GM10847 (cell line): ENCODE results near the gene TBATA.
A peak's percentile ranks its signal among the peaks of the same experiment; 100 is the strongest.

ENCODE experiments used
- POLR2A ChIP-seq: IDR thresholded peaks from 2 replicates; pipeline ENCODE4 v1.6.1; 2011; ENCODE audit not compliant: insufficient read length; ENCODE audit errors: extremely low read depth

Gene TBATA

GRCh38 chr10:70785190-70785589 lies at the start of gene TBATA:
TBATA (minus strand) TSS chr10:70785377; CDS start chr10:70783379, 1,998 bp downstream.
- no peak for TF ChIP-seq POLR2A

DNA sequence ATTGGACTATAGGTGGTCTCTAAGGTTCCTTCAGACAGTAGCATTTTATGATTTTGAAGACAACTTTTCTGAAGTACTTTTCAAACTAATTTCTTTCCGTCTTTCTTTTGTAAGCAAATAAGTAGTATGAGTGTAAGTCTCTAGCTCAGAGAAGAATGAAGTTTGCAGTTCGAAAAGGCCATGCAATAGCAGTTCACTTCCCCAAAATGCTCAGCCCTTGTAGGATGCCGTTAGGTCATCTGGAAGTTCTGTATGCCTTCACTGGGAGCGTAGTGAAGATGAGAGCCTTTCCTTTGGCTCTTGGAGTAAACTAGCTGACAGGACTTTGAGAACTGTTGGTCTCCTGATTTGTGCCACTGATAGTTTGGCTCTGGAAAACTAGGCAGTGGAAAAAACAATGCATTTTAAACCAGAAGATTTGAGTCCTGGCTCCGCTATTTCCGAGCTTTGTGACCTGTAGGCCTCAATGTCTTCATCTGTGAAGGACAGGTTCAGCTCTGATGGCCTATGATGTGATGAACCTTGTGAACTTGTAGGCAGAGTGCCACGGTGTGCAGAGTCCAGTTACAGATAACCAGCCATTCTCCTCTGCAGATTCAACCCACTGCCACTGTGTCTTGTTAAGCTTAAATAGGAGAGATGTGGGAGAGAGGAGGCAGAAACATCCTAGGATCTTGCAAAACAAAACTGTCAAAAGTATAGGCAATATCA lies 49.4 kb upstream of the TBATA start:
- no peak for TF ChIP-seq POLR2A

DNA sequence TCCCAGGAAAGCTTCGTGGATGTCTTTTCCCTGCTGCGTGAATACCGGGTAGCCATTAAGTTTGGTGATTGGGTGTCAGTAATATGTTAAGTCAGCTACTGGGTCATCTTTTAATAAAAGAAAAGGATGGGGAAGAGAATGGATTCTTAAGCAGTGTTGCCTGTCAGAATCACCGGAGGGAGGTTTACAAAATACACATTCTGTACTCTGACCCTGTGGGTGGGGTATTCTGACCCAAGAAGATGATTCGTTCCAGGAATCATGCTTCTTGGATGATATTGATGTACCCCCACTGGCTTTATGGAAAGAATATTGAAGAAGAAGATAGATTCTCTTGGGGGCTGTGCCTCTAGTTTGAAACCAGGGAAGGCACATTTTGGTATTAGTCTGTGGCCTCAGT lies 48.8 kb upstream of the TBATA start:
- TF ChIP-seq POLR2A, result no peak

- no peak for TF ChIP-seq POLR2A
These were observed 48.4 kb upstream of the TBATA start for GRCh38 chr10:70833601-70834000.

- TF ChIP-seq POLR2A, result no peak
These were observed 47.8 kb upstream of the TBATA start for GRCh38 chr10:70832852-70833528.

GRCh38 chr10:70832221-70832620 lies 47.0 kb upstream of the TBATA start:
- no peak for TF ChIP-seq POLR2A

- no peak for TF ChIP-seq POLR2A
These were observed 45.0 kb upstream of the TBATA start for GRCh38 chr10:70830164-70830563.

GRCh38 chr10:70829543-70829942 lies 44.4 kb upstream of the TBATA start:
- no peak for TF ChIP-seq POLR2A

DNA sequence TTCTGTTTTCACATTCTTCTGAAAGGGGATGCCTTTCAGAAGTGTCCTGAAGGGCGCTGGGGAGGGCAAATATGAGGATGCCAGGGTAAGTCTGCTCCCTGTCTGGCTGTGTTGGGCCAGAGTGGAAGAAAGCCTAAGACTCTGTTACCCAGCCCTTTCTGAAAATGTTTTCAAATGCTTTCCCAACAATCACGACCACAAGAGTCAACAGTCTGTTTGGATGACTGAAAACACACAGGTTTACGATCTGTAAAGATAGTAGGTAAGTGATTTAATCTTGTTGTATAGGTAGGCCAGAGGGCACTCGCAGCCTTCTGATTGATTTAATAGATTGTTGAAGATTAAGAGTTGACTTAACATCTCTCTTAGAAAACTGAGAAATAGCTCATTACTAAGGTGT lies 43.7 kb upstream of the TBATA start:
- TF ChIP-seq POLR2A, result no peak

GRCh38 chr10:70827086-70827757 lies 42.0 kb upstream of the TBATA start:
- no peak for TF ChIP-seq POLR2A

DNA sequence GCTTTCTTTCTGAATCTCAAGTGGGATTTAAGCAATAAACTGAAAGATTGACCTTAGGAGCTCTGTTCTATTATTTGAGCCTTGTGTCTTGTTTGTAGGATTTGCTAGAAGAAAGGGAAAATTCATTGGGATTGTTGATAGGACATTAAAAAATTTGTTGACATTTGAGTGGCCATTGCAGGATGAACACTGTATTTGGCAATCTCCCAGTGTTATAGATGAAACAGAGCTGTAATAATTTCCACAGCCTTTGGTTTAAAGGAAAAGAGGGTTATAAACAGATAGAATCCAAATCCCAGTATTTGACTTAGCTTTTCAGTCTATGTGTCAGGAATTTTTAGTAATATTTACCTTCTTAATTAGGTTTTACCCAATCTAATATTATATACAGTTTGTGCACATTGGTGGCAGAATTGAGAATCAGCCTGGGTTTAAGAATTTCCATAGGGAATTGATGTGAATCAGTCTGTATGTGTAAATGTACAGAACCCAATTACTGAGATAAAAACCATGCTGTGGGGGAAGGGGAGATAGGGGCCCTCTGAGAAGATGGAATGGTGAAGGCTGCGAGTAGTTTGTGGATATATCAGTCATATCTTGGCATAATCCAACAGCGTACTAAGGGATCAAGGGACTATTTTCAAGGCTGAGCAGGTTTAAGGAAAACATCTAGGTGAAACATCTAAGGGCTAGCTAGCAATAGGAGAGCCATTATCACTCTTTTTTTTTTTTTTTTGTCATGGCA lies 37.1 kb upstream of the TBATA start:
- no peak for TF ChIP-seq POLR2A

GRCh38 chr10:70820976-70821750 lies 36.0 kb upstream of the TBATA start:
- TF ChIP-seq POLR2A, result no peak

GRCh38 chr10:70816220-70816894 lies 31.2 kb upstream of the TBATA start:
- no peak for TF ChIP-seq POLR2A

DNA sequence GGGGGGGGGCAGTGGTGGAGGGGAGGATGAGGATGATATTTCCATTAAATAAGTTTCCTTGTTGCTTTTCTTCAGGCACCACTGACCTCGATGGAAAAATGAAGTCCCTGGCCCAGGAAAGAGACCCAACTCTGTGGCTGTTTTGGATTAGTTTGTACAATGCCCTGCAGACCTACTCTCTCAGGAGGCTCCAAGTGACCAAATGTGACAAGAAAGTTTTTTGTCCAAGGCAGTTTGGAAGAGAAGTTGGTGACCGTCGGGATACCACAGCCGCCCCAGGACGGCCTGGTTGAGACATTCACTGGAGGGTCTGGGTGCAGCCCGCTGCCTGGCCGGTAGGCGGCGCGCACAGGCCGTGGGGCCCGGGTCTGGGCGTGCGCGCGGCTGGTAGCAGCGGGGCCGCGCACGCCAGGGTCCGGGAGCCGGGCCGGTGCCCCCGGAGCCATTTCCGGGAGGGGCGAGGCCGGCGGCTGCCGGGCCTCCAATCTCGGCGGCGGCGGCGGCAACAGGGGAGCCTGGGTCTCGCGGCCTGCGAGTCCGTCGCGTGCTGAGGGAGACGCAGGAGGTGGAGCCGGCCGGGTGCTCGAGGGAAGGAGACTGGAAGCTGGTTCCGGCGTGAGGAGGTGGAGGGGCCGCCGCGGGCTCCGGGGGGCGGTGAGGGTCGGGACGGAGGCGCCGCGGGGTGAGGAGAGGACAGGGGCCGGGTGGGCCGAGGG lies 30.5 kb upstream of the TBATA start, which contains the start of gene SGPL1:
TSS of gene SGPL1 (plus strand) at position 445 of the 716 bp plus-strand sequence. CDS start 906 bp downstream, outside the sequence.
- peak; percentile 61 for TF ChIP-seq POLR2A
